GM21360 (cell line): ENCODE results near the gene RTN4RL1.

Experiments used
- ATAC-seq: cut with Tn5 transposase; IDR thresholded peaks from one replicate; pipeline ENCODE4 v1.9.1; 2021; ENCODE audit warnings: mild to moderate bottlenecking, moderate library complexity; ENCODE audit not compliant: unreplicated experiment

Gene RTN4RL1

GRCh38 chr17:1956134-1956533, 69.0 kb downstream of the RTN4RL1 start:
- no peak for ATAC-seq

- ATAC-seq, result no peak
Observed at GRCh38 chr17:1953831-1954230, 71.3 kb downstream of the RTN4RL1 start.

GRCh38 chr17:1951920-1952319, 73.2 kb downstream of the RTN4RL1 start:
- no peak for ATAC-seq

GRCh38 chr17:1949754-1950153, 75.4 kb downstream of the RTN4RL1 start:
- ATAC-seq, result no peak

GRCh38 chr17:1948517-1948825, 76.7 kb downstream of the RTN4RL1 start:
- ATAC-seq, result no peak

GRCh38 chr17:1947743-1948516, 77.2 kb downstream of the RTN4RL1 start:
- ATAC-seq, result no peak

- no peak for ATAC-seq
Observed at GRCh38 chr17:1947229-1947742, 77.8 kb downstream of the RTN4RL1 start.

- ATAC-seq, result no peak
Observed at GRCh38 chr17:1946021-1946932, 78.9 kb downstream of the RTN4RL1 start.

- no peak for ATAC-seq
Observed at GRCh38 chr17:1945621-1946020, 79.5 kb downstream of the RTN4RL1 start.

GRCh38 chr17:1943436-1943831, 81.7 kb downstream of the RTN4RL1 start:
- ATAC-seq, result no peak

GRCh38 chr17:1942666-1943435, 82.3 kb downstream of the RTN4RL1 start:
- no peak for ATAC-seq

GRCh38 chr17:1942066-1942365, 83.1 kb downstream of the RTN4RL1 start:
- ATAC-seq, result no peak

- no peak for ATAC-seq
Observed at GRCh38 chr17:1941272-1942065, 83.7 kb downstream of the RTN4RL1 start.

GRCh38 chr17:1940810-1941185, 84.3 kb downstream of the RTN4RL1 start:
- ATAC-seq, result no peak

- ATAC-seq, result no peak
Observed at GRCh38 chr17:1939981-1940809, 84.9 kb downstream of the RTN4RL1 start.

GRCh38 chr17:1937461-1937860, 87.7 kb downstream of the RTN4RL1 start:
- ATAC-seq, result no peak

GRCh38 chr17:1936766-1937165, 88.4 kb downstream of the RTN4RL1 start:
- no peak for ATAC-seq

GRCh38 chr17:1934901-1935300, 90.2 kb downstream of the RTN4RL1 start:
- no peak for ATAC-seq

GRCh38 chr17:1933875-1934715, 91.0 kb downstream of the RTN4RL1 start:
- ATAC-seq, result no peak
